Ectodermal cell (in vitro differentiated cells): ENCODE measurements around the gene TM4SF1.

Experiments
- H3K27ac ChIP-seq: 2 replicates; pipeline ENCODE4 v1.7.0; 2013; ENCODE audit warnings: mild to moderate bottlenecking, low read depth, low read length; ENCODE audit not compliant: insufficient read depth, poor library complexity, severe bottlenecking
- H3K27me3 ChIP-seq: 2 replicates; pipeline ENCODE4 v1.7.0; 2013; ENCODE audit warnings: mild to moderate bottlenecking, low read length; ENCODE audit not compliant: insufficient read depth, control insufficient read depth, poor library complexity, severe bottlenecking
- H3K36me3 ChIP-seq: one replicate; pipeline ENCODE4 v1.7.0; 2013; ENCODE audit warnings: low read length; ENCODE audit not compliant: control insufficient read depth, insufficient read depth
- H3K4me1 ChIP-seq: one replicate; pipeline ENCODE4 v1.7.0; 2013; ENCODE audit warnings: low read length; ENCODE audit not compliant: control insufficient read depth, insufficient read depth
- H3K4me3 ChIP-seq: 2 replicates; pipeline ENCODE4 v1.7.0; 2013; ENCODE audit warnings: low read depth, low read length, control low read depth; ENCODE audit not compliant: insufficient read depth
- H3K9me3 ChIP-seq: 2 replicates; pipeline ENCODE4 v1.7.0; 2013; ENCODE audit warnings: mild to moderate bottlenecking, low read length, moderate library complexity; ENCODE audit not compliant: control insufficient read depth
- WGBS, 2 experiments: methylation state at CpG; one replicate each; pipeline ENCODE4 v1.1.7; 2013; ENCODE audit warnings: missing lambda C conversion rate in 2 of 2; 5-methylcytosine and 5-hydroxymethylcytosine counted together

Gene TM4SF1

GRCh38 chr3:149376718-149377407 lies 586 bp downstream of the TM4SF1 start:
- Histone ChIP-seq H3K4me1 (no peaks in the 10 kb centered on the region), H3K27ac (no peak overlapping the region), H3K36me3 (no peaks in the 10 kb centered on the region), H3K4me3 (no peak overlapping the region), H3K9me3 (no peaks in the 10 kb centered on the region), H3K27me3 (no peaks in the 10 kb centered on the region)
- 88 to 91% methylated on average over 8 of the region's 8 CpGs for WGBS, 2 experiments

- Histone ChIP-seq H3K4me3 (no peak overlapping the region), H3K27me3 (no peaks in the 10 kb centered on the region), H3K36me3 (no peaks in the 10 kb centered on the region), H3K4me1 (no peaks in the 10 kb centered on the region), H3K9me3 (no peaks in the 10 kb centered on the region), H3K27ac (no peak overlapping the region)
- 86 to 90% methylated on average over 3 to 4 of the region's 4 CpGs for WGBS, 2 experiments
These were observed 1.8 kb downstream of the TM4SF1 start for GRCh38 chr3:149375501-149376196.

- whole genome bisulfite sequencing, 2 experiments, result 89 to 94% methylated on average over 3 of the region's 3 CpGs
- H3K9me3 ChIP-seq, result no peaks in the 10 kb centered on the region
- H3K27ac ChIP-seq, result no peak overlapping the region
- no peak overlapping the region for H3K4me3 ChIP-seq
- peaks cover 7% of the 10 kb centered on the region for H3K4me1 ChIP-seq
- H3K36me3 ChIP-seq, result no peaks in the 10 kb centered on the region
- H3K27me3 ChIP-seq, result no peaks in the 10 kb centered on the region
These were observed 2.5 kb downstream of the TM4SF1 start for GRCh38 chr3:149374793-149375500.

- no peak overlapping the region for H3K4me3 ChIP-seq
- H3K27me3 ChIP-seq, result no peaks in the 10 kb centered on the region
- no peaks in the 10 kb centered on the region for H3K36me3 ChIP-seq
- 100% methylated on average over 1 of the region's 1 CpG; no CpG with 5 or more reads in 1 of the 2 experiments for WGBS, 2 experiments
- H3K9me3 ChIP-seq, result no peaks in the 10 kb centered on the region
- no peak overlapping the region for H3K27ac ChIP-seq
- H3K4me1 ChIP-seq, result peaks cover 10% of the 10 kb centered on the region
These were observed 3.1 kb downstream of the TM4SF1 start for GRCh38 chr3:149374391-149374790.

GRCh38 chr3:149373235-149374125 lies 4.0 kb downstream of the TM4SF1 start:
- 83 to 85% methylated on average over 1 to 2 of the region's 2 CpGs for WGBS, 2 experiments
- Histone ChIP-seq H3K36me3 (no peaks in the 10 kb centered on the region), H3K4me1 (peaks cover 10% of the 10 kb centered on the region), H3K27ac (no peak overlapping the region), H3K9me3 (no peaks in the 10 kb centered on the region), H3K4me3 (no peak overlapping the region), H3K27me3 (no peaks in the 10 kb centered on the region)

- no peaks in the 10 kb centered on the region for H3K36me3 ChIP-seq
- H3K27me3 ChIP-seq, result no peaks in the 10 kb centered on the region
- no peaks in the 10 kb centered on the region for H3K9me3 ChIP-seq
- H3K27ac ChIP-seq, result no peak overlapping the region
- H3K4me3 ChIP-seq, result no peak overlapping the region
- WGBS, 2 experiments, result 100% methylated on average over 2 of the region's 2 CpGs
- peaks cover 10% of the 10 kb centered on the region for H3K4me1 ChIP-seq
These were observed 5.7 kb downstream of the TM4SF1 start for GRCh38 chr3:149371723-149372114.

- 83 to 86% methylated on average over 7 of the region's 7 CpGs for WGBS, 2 experiments
- no peaks in the 10 kb centered on the region for H3K36me3 ChIP-seq
- no peaks in the 10 kb centered on the region for H3K27me3 ChIP-seq
- H3K9me3 ChIP-seq, result no peaks in the 10 kb centered on the region
- H3K4me1 ChIP-seq, result peaks cover 10% of the 10 kb centered on the region
- no peak overlapping the region for H3K4me3 ChIP-seq
- no peak overlapping the region for H3K27ac ChIP-seq
These were observed 6.3 kb downstream of the TM4SF1 start for GRCh38 chr3:149371001-149371722.

GRCh38 chr3:149369991-149370866 lies 7.2 kb downstream of the TM4SF1 start:
- Histone ChIP-seq H3K27me3 (no peaks in the 10 kb centered on the region), H3K9me3 (no peaks in the 10 kb centered on the region), H3K4me3 (no peak overlapping the region), H3K4me1 (peaks cover 10% of the 10 kb centered on the region), H3K27ac (no peak overlapping the region), H3K36me3 (no peaks in the 10 kb centered on the region)
- WGBS, 2 experiments, result 30 to 37% methylated on average over 3 of the region's 3 CpGs
